H1 (cell line): ENCODE results near the gene TRPV2. TPM values are rescaled to one million over a fixed set of nuclear protein-coding genes. Genes with fewer than 3 reads are reported as not detected.

ENCODE experiments used
- BCL11A ChIP-seq, 2 experiments: IDR thresholded peaks; one replicate each; pipeline ENCODE4 v1.6.1; 2011; ENCODE audit warnings: low read depth in 2 of 2, low read length in 2 of 2, mild to moderate bottlenecking in 2 of 2
- CHD1 ChIP-seq: IDR thresholded peaks from 2 replicates; pipeline ENCODE4 v1.6.1; 2012; ENCODE audit warnings: low read depth, low read length, improper control_type of control experiment
- HDAC6 ChIP-seq: IDR thresholded peaks from one replicate; pipeline ENCODE4 v1.7.1; 2012; ENCODE audit warnings: low read depth, mild to moderate bottlenecking, inconsistent platforms, low read length, moderate library complexity
- SIN3A ChIP-seq, 2 experiments: IDR thresholded peaks in 1 of 2; conservative IDR thresholded peaks in 1 of 2; 2 replicates each; pipeline ENCODE4 v1.6.1; 2011 to 2012; ENCODE audit warnings: low read length in 2 of 2, improper control_type of control experiment in 1 of 2, low read depth in 1 of 2, mild to moderate bottlenecking in 1 of 2
- SIRT6 ChIP-seq: IDR thresholded peaks from one replicate; pipeline ENCODE4 v1.7.1; 2012; ENCODE audit warnings: low read length, inconsistent platforms
- SP4 ChIP-seq: IDR thresholded peaks from 2 replicates; pipeline ENCODE4 v1.6.1; 2012; ENCODE audit warnings: low read length, inconsistent platforms
- polyA plus RNA-seq, 7 experiments: library from polyadenylated mRNA; depleted of rRNA in 3 of 7; stranded (reverse) in 5 of 7; unstranded in 2 of 7; fragments of >200 nt in 5 of 7; fragments of 200-250 nt in 2 of 7; gene quantifications; 1 replicate in 5 of 7; 2 replicates in 1 of 7; 4 replicates in 1 of 7; pipeline versions ENCODE4 v1.2.1 to v1.2.3, GENCODE V29; 2011 to 2013; ENCODE audit warnings: missing spikeins in 2 of 7, mixed read lengths in 2 of 7
- total RNA-seq: library from RNA; stranded (reverse); fragmentation: NEBNext Ultra II Directional; extraction: Animal tissue kit (Norgen Biotek cat#: 25700); gene quantifications from 2 replicates; pipeline ENCODE4 v1.2.1, GENCODE V29; 2021
- TF ChIP-seq, protein P1 (sequence below): fragments of 300-600 bp; sonication (generic); IDR thresholded peaks from 2 replicates; pipeline ENCODE4 v1.7.1; 2012; ENCODE audit warnings: low read length, moderate library complexity, mild to moderate bottlenecking, inconsistent platforms; ENCODE audit not compliant: insufficient replicate concordance
- TF ChIP-seq, protein P2 (sequence below): IDR thresholded peaks from 2 replicates; pipeline ENCODE4 v1.6.1; 2011; ENCODE audit warnings: low read length, improper control_type of control experiment

Gene TRPV2
- total and polyA plus RNA-seq, 2 of the 8 experiments (the other 6 are each of a cell fraction or from before 2014, with no cell fraction given): 1.7 to 2.1 TPM

DNA sequence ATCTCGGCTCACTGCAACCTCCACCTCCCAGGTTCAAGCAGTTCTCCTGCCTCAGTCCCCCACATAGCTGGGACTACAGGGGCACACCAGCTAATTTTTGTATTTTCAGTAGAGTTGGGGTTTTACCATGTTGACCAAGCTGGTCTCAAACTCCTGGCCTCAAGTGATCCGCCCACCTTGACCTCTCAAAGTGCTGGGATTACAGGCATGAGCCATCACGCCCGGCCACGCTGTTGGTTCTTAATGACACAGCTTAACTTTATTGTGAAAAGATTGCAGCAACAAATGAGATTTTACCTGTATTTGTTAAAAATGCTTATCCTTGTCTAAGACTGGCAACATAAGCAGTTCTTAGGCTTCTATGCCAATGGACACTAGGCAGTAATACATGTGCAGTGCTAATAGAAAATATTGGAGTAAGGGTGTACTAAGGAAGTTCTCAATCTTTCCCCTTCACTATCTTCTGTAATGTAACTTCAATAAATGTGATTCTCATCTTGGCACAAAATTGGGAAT lies 31.5 kb upstream of the TRPV2 start (continued):
- TF ChIP-seq, protein P1, sequence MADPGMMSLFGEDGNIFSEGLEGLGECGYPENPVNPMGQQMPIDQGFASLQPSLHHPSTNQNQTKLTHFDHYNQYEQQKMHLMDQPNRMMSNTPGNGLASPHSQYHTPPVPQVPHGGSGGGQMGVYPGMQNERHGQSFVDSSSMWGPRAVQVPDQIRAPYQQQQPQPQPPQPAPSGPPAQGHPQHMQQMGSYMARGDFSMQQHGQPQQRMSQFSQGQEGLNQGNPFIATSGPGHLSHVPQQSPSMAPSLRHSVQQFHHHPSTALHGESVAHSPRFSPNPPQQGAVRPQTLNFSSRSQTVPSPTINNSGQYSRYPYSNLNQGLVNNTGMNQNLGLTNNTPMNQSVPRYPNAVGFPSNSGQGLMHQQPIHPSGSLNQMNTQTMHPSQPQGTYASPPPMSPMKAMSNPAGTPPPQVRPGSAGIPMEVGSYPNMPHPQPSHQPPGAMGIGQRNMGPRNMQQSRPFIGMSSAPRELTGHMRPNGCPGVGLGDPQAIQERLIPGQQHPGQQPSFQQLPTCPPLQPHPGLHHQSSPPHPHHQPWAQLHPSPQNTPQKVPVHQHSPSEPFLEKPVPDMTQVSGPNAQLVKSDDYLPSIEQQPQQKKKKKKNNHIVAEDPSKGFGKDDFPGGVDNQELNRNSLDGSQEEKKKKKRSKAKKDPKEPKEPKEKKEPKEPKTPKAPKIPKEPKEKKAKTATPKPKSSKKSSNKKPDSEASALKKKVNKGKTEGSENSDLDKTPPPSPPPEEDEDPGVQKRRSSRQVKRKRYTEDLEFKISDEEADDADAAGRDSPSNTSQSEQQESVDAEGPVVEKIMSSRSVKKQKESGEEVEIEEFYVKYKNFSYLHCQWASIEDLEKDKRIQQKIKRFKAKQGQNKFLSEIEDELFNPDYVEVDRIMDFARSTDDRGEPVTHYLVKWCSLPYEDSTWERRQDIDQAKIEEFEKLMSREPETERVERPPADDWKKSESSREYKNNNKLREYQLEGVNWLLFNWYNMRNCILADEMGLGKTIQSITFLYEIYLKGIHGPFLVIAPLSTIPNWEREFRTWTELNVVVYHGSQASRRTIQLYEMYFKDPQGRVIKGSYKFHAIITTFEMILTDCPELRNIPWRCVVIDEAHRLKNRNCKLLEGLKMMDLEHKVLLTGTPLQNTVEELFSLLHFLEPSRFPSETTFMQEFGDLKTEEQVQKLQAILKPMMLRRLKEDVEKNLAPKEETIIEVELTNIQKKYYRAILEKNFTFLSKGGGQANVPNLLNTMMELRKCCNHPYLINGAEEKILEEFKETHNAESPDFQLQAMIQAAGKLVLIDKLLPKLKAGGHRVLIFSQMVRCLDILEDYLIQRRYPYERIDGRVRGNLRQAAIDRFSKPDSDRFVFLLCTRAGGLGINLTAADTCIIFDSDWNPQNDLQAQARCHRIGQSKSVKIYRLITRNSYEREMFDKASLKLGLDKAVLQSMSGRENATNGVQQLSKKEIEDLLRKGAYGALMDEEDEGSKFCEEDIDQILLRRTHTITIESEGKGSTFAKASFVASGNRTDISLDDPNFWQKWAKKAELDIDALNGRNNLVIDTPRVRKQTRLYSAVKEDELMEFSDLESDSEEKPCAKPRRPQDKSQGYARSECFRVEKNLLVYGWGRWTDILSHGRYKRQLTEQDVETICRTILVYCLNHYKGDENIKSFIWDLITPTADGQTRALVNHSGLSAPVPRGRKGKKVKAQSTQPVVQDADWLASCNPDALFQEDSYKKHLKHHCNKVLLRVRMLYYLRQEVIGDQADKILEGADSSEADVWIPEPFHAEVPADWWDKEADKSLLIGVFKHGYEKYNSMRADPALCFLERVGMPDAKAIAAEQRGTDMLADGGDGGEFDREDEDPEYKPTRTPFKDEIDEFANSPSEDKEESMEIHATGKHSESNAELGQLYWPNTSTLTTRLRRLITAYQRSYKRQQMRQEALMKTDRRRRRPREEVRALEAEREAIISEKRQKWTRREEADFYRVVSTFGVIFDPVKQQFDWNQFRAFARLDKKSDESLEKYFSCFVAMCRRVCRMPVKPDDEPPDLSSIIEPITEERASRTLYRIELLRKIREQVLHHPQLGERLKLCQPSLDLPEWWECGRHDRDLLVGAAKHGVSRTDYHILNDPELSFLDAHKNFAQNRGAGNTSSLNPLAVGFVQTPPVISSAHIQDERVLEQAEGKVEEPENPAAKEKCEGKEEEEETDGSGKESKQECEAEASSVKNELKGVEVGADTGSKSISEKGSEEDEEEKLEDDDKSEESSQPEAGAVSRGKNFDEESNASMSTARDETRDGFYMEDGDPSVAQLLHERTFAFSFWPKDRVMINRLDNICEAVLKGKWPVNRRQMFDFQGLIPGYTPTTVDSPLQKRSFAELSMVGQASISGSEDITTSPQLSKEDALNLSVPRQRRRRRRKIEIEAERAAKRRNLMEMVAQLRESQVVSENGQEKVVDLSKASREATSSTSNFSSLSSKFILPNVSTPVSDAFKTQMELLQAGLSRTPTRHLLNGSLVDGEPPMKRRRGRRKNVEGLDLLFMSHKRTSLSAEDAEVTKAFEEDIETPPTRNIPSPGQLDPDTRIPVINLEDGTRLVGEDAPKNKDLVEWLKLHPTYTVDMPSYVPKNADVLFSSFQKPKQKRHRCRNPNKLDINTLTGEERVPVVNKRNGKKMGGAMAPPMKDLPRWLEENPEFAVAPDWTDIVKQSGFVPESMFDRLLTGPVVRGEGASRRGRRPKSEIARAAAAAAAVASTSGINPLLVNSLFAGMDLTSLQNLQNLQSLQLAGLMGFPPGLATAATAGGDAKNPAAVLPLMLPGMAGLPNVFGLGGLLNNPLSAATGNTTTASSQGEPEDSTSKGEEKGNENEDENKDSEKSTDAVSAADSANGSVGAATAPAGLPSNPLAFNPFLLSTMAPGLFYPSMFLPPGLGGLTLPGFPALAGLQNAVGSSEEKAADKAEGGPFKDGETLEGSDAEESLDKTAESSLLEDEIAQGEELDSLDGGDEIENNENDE: no peak
- TF ChIP-seq HDAC6: no peak
- TF ChIP-seq SIN3A (conservative IDR thresholded peaks at IDR 0.05 in 1 of 2, IDR thresholded peaks at IDR 0.05 in 1 of 2; ENCODE audit: low read depth in 1 of 2, low read length in 2 of 2): no peak
- TF ChIP-seq SIRT6: no peak
- TF ChIP-seq SP4: no peak
- TF ChIP-seq CHD1: no peak
- TF ChIP-seq, protein P2, sequence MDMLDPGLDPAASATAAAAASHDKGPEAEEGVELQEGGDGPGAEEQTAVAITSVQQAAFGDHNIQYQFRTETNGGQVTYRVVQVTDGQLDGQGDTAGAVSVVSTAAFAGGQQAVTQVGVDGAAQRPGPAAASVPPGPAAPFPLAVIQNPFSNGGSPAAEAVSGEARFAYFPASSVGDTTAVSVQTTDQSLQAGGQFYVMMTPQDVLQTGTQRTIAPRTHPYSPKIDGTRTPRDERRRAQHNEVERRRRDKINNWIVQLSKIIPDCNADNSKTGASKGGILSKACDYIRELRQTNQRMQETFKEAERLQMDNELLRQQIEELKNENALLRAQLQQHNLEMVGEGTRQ: no peak
- TF ChIP-seq BCL11A (IDR thresholded peaks at IDR 0.05; ENCODE audit: low read depth in 2 of 2, low read length in 2 of 2): no peak
